ENCODE data around the gene DPH1.

GRCh38 chr17:2054262-2054511 is 24.2 kb downstream of the DPH1 start:
- TF ChIP-seq, protein P1, sequence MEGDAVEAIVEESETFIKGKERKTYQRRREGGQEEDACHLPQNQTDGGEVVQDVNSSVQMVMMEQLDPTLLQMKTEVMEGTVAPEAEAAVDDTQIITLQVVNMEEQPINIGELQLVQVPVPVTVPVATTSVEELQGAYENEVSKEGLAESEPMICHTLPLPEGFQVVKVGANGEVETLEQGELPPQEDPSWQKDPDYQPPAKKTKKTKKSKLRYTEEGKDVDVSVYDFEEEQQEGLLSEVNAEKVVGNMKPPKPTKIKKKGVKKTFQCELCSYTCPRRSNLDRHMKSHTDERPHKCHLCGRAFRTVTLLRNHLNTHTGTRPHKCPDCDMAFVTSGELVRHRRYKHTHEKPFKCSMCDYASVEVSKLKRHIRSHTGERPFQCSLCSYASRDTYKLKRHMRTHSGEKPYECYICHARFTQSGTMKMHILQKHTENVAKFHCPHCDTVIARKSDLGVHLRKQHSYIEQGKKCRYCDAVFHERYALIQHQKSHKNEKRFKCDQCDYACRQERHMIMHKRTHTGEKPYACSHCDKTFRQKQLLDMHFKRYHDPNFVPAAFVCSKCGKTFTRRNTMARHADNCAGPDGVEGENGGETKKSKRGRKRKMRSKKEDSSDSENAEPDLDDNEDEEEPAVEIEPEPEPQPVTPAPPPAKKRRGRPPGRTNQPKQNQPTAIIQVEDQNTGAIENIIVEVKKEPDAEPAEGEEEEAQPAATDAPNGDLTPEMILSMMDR (conservative IDR thresholded peaks at IDR 0.05 in 1 of 2, IDR thresholded peaks at IDR 0.05 in 1 of 2; ENCODE audit: low read depth in 1 of 2, low read length in 2 of 2), result no peak
- no peak for TF ChIP-seq EZH2 (IDR thresholded peaks at IDR 0.05; ENCODE audit: low read length, missing control alignments)

Data from fibroblast of lung (primary cell).